CD4-positive, alpha-beta T cell treated with Interleukin-12 subunit alpha and Interleukin-12 subunit beta, for 1 hour (primary cell): ENCODE data around the gene MAP3K4.
A peak's percentile ranks its signal among the peaks of the same experiment; 100 is the strongest.

Source experiments
- DNase-seq: peaks from one replicate; pipeline ENCODE4 v3.0.0-alpha.2; 2020

The MAP3K4 gene

DNA sequence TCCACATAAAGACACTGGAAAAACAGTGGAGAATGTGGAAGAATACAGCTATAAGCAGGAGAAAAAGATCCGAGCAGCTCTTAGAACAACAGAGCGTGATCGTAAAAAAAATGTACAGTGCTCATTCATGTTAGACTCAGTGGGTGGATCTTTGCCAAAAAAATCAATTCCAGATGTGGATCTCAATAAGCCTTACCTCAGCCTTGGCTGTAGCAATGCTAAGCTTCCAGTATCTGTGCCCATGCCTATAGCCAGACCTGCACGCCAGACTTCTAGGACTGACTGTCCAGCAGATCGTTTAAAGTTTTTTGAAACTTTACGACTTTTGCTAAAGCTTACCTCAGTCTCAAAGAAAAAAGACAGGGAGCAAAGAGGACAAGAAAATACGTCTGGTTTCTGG lies 57.1 kb downstream of the MAP3K4 start:
- DNase-seq, result no peak

DNA sequence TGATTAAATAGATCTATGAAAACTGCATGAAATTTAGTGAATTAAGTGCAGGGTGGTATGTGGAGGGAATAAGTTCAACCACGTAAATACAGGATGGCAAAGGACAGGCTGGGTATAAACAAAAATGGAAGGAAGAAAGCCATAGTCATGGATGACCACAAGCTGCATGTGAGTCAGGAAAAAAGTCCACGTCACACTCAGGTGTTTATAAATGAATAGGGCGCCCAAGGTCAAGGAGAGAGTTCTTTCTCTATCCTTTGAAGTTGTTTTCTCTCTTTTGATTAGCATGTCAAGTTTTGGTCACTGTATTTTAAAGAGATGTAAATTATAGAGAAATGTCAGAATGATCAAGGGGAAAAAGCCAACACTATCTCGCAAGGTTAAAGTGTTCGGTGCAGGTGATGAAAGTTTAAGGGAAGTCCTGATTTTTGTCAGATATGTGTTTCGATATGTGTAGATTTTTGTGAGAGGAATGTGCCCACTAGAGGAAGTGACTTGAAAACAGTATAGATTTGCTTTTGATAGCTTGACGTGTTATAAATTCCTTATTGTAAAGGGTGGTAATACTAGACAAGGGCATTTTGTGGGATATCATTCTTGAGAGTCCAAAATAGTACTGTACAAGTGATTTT lies 58.7 kb downstream of the MAP3K4 start:
- no peak for DNase-seq

DNA sequence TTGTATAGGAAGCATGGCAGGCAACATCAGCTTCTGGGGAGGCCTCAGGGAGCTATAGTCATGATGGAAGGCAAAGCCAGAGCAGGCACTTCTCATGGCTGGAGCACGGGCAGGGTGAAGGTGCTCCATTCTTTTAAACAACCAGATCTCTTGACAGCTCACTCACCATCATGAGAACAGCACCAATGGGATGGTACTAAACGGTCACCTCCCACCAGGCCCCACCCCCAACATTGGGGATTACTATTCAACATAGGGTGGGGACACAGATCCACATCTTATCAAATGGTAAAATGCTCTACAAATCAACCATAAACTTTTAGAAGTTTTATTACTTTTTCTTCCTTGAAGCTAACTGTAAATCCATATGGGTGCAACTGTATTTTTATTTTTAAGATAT lies 61.5 kb downstream of the MAP3K4 start:
- DNase-seq, result no peak

DNA sequence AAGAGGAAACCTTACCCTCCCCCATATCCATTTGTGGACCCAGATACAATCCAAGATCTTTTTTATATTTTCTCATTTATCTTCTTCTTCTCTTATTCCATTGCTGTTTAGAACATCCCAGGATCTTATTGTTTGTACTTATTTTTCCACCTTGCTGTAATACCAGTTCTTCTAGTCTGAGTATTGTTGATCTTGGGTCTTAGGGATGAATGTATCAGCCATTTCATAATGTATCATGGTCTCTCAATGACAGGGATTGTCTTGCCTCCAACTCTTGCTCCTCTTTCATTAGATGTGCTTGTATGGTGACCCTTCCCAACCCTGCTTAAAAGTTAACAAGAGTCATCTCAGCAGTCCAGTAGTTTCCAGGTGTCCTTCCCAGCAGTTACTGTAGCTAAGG lies 63.3 kb downstream of the MAP3K4 start:
- no peak for DNase-seq

DNA sequence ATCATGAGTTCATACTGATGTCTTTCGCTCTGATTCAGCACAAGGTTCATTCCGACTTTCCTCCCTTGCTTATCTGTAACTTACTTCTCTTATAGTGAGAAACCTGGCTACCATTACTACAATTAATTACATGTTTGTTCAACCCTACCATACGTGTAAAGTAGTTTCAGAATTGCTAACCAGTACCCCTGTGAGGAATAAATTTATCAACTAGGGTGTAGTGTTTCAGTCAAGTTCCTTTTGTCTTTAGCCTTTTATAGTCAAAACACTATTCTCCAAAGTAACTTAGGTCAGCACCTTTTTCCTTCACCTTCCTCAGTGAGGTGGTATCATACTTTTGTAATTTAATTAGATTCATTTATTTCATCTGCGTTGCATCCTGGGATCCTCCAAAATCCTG lies 64.9 kb downstream of the MAP3K4 start:
- DNase-seq, result no peak

DNA sequence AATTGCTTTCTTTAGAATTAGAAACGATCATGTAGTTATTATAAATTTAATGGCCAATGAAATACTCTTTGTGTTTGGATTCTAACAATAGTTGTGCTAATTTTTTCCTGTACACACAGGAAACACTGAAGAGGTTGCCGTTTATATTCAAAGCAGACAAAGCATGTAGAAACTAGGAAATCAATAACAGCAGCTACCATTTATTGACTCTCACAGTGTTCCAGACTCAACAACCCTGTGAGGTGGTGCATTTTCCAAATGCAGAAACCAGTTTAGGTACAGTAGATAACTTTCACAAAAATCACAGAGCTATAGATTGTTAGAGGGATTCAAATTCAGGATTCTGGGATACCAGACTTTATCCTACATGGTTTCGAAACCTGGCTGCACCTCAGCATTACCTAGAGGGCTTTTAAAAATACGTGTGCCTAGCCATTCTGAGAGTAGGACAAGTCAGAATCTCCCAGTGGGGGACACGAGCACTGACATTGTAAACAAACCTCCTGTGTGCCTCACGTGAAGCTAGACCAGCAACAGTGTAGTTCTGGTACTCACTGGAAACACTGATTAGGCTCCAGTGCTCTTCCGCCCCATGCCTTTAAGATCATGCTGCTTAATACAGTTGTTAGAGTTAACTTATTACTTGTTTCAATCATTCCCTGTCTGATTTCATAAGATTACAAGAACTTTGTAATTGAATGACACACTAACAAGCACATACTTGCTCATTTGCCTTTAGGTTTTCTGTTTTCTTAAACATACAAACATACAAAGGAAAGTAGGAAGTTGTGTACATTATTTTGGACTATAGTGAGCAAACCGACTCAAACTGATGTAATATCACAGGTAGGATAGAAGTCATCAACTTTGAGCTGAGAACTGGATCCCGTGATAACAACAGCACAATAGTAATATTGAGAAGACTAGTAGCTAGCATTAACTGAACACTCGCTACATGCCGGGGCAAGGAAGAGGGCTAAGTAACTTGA lies 65.8 kb downstream of the MAP3K4 start:
- no peak for DNase-seq

DNA sequence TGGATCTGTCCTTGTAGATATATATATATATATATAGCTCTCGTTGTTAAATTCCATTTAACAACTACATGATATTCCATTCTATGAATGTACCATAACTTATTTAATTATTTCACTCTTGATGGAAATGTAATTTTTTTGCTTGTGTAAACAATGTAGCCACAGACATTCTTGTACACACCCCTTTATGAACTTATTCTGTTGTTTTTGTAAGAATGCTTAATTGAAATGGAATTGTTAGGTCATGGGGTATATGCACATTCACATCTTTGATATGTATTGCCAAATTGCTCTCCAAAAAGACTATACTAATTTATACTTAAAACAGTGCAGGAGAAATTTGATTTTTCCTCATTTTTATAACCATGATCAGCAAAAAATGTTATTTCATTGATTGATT lies 67.2 kb downstream of the MAP3K4 start:
- DNase-seq, result no peak

DNA sequence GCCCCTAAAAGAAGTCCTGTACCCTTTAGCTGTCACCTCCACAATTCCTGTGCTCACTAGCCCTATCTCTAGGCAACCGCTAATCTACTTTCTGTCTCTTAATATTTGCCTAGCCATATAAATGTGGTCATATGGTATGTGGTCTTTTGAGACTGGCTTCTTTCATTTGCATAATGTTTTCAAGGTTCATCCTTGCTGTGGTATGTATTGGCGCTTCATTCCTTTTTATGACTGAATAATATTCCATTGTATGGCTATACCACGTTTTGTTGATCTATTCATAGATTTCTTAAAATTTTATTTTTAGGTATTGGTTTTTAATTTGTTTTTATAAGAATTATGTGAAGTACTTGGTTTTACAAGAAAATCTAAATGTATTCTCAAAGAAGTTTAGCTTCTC lies 70.0 kb downstream of the MAP3K4 start:
- no peak for DNase-seq

DNA sequence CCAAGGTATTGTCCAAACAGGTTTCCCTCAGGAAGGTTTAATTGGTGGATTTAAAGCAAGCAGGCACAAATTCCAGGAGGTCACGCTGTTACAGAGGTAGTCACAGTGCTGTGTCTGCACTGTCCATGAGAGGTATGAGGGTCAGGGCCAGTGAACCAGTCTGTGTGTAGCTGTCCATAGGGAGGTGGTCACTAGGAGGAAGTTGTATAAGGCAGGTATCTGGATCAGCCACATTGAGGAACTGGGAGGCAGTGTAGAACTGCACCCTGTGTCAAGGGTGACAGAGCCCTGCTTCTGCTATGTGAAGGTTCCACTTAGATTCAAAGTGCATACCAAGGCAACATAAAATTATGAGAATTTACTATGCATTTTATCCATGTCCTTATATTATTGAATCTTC lies 73.3 kb downstream of the MAP3K4 start:
- DNase-seq, result no peak

DNA sequence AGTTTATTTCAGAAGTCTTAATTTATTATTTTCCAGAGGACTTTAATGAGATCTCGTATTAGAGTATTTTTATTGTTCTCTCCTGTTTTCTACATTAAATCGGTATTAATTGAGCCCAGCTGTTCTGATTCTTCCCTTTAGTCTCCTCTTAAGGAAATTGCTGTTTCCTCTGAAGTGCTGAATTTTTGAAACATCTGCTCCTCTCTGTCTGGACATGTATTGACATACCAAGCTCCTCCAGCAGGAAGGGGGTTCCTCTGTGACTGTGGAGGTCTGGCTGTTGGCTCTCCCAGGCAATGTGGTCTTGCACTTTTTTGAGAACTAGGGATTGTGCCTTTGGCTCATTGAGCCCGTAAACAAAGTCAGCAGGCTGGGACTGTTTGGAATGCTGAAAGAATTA lies 74.9 kb downstream of the MAP3K4 start:
- no peak for DNase-seq

DNA sequence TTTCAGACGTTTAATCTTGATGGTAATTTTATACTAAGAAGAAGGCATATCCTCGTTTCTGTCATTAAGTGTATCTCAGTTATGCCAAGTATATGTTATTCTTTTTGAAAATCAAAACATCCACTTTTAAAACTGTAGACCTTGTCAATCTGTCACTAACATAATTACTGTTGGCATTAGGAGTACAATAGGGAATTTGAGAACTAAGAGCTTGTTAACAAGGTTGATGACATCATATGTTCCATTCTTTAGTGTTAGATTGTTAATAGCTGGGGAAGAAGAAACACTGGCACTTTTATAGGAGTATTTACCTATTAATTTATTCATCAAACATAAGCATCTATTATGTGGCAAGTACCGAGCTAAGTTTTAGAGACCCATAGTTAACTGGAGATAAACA lies 76.2 kb downstream of the MAP3K4 start:
- no peak for DNase-seq

DNA sequence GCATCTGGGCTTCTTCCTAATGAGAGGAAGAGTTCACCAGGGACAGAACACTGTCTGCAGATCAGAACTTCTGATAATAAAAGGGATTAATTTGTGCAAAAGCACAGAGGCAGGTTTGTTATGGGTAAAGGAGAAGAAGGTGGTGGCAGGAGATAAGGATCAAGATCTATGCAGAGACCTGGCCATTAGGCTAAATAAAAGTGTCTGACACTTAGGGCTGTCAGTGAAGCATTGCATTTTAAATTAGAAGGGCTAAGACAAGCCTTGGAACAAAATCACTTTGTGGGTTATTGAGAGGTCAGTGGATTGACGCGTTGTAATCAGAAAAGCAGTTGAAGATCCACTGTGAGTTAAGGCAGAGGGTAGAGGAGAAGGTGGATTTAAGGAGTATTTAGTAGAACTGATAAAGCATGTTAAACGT lies 76.8 kb downstream of the MAP3K4 start:
- DNase-seq, result no peak

DNA sequence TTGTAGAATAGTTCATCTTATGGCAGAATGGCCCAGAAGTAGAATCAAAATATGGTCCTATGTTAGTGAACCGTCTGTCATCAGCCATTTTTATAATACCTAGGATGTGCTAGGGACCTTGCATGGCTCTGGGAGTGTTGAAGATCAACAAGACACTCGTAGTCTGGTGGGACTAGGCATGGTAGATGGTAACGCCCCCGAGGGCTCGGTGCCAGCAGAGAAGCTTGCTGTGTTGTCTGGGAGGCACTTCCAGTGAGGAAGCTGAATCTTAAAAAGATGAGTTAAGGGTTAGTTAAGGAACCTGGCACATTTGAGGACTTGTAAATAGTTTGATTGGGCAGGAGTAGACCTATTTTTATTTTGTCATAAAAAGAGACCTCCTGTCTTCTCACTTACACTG lies 82.4 kb downstream of the MAP3K4 start:
- no peak for DNase-seq

DNA sequence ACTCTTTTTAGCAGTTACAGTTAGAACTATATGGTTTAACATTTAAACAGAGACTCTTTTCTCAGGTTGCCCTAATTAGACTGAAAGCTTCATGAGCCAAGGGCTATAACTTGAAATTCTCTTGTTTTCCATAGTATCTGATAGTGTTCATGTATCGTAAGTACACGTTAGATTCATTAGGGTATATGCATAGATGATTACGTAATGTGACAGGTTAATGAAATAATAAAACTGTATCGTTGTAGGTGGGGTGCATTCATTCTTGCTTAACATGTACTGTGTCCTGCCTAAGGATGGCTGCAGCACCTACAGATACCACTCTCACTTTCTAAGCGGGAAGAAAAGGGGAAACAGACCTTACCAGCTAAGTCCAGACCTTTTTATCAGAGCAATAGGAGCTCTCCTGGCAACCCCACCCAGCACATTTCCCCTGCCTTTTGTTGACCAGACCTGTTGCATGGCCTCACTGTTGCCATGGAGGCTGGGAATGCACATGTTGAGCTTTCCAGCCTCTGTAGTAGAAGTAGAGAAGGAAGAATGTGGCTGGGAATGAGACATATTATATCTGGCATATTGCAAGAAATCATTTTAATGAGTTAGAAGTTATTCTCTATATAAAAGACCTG lies 83.0 kb downstream of the MAP3K4 start:
- DNase-seq, result no peak

DNA sequence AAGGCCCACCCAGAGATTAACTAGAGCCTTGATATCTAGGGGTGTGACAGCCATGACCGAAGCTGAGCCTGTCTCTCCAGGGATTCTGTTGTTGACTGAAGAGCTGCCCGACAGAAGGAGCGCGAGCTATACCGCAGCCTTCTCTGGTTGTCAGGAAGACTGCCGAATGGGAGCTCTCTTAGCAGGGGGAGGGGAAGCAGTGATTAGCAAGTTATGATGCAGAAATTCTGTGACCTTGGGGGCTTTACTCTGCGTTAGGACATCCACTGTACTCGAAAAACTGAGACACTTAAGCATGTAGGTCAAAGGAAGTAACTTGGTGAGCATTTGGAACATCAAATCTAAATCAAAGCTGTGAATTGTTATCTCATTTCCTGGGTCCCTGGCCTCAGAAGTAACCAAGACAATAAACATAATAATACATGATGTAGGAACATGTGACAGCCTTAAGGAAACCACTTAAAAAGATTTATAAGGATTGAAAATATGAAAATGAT lies 84.7 kb downstream of the MAP3K4 start:
- DNase-seq, result peak; percentile 79

DNA sequence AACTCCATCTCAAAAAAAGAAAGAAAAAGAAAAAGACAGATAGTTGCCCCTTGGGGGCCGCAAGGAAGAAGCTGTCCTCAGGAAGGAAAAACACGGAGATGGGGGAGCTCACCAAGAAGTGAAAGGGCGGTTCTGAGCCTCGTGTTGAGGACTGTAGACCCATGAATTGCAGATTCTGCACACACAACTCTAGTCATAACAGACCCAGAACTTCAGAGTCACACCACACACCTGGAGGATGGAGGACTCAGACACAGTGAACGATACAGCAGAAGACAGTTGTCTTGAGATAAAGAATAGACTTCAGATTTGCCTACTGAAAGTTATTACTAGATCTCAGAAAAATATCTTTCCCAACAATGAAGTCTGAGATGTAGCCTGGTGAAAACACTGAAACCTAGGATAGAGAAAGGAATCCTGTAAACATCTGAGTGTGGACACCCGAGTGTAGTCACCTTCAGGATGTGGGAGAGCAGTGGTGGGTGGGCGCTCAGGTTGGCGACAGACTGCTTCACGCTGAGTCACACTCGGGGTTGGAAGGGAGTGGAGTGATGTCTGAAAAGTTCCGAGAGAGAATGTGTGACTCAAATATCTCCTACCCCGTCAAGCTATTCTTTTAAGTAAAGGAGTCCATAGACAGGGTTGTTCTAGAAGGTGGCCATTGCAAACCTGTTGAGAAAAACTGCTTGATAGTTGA lies 88.1 kb downstream of the MAP3K4 start:
- DNase-seq, result peak; percentile 51

DNA sequence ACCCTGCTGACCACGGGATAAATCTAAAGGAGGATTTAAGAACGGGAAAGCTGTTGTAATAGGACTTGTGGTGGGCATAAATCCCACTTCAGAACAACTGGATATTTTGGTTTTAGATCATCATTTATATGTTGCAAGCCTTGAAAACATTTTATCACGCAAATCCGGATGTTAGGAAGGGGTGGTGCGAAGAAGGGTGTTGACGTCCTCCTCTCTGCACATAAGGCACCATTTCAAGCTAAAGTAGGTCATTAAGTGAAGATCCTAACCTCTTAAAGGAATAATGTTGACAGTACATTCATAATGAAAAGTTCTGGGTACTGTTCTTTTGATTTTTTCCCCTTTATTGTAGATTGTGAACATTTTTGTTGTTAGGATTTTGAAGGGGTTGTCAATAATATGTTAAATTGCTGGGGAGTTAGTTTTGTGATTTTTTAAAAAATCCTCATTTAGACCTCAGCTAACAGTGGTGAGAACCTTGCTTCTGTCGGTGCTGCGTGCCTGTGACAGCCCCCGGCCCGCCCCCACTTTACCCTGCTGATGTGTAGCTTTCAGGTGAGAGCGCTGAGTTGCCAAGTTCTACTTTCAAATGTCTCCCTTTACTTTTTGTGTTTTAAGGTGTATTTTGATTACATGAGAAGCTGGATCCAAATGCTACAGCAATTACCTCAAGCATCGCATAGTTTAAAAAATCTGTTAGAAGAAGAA lies 88.8 kb downstream of the MAP3K4 start:
- DNase-seq, result peak; percentile 41

DNA sequence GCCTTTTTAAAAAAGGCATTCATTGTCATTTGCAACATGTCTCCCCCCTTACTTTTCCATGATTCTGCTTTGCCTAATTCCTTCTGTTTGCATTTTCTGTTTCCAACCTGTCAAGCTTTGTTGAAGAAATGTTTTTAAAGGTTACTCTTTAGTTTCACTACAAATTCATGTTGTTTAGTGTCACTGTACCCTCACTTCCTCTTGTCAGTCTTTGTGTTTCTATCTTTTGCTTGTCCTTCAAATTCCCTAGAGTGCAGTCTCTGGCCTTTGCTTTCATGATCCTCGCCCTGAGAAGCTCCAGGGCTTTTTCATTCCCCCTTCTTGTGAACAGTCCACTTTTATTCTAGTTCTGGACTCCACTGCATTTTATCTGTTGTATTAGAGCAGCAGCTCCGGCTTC lies 90.6 kb downstream of the MAP3K4 start:
- DNase-seq, result no peak

DNA sequence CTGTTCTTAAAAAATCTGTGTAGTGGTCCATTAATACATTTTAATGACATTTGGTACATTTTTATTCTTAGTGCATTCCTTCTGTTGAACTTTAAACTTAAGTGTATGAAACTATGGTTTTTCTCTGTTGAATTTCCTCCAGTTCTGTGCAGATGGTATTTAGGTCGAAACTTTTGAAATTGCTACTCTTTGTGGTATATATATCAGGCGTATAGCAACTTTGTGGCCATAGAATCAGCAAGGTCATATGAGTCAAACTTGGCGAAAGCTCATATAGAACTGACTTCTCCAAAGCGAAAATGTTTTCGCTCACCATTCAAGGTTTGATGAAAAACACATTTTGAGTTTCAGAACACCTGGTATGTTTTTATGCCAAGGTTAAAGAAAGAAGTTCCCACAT lies 93.7 kb downstream of the MAP3K4 start:
- no peak for DNase-seq

DNA sequence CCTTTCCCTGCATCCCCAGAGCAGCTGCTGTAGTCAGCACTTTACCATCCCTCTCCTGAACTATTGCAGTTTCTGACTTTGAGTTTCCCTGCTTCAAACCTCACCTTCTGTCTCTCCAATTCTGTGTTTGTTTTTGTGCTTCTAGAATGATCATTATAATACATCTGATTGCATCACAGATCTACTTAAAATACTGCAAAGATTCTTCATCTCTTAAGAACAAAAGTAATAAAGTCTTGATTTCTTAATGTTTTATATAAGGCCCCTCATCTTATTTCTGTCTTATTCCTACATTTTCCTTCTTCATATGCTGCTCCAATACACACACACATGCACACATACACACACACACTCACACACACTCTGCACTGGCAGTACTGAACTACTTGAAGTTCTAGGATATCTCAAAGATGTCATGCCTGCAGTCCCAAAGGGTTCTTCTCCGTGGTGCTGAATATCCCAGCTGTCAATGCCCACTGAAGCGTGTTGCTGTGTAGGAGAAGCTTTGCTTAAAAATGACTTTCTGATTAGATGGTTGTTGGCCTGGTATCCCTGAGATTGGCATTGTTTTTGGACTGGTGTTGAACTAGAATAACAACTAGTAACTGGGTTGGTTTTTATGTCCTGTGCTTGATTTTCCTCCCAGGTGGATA lies 97.2 kb downstream of the MAP3K4 start:
- no peak for DNase-seq

DNA sequence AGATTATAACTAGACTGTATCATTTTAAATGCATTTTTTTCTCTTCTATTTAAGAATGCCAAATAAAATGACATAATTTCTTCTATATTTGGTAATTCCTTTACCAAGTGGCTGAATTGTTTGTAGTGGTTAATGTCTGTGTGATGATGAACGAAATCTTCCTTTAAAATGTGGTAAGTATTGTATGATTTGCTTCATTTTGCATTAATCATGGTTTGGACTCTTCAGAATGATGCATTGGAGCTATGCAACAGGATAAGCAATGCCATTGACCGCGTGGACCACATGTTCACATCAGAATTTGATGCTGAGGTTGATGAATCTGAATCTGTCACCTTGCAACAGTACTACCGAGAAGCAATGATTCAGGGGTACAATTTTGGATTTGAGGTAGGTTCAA lies 99.6 kb downstream of the MAP3K4 start:
- no peak for DNase-seq
